ENCODE data around the gene REEP2.

DNA sequence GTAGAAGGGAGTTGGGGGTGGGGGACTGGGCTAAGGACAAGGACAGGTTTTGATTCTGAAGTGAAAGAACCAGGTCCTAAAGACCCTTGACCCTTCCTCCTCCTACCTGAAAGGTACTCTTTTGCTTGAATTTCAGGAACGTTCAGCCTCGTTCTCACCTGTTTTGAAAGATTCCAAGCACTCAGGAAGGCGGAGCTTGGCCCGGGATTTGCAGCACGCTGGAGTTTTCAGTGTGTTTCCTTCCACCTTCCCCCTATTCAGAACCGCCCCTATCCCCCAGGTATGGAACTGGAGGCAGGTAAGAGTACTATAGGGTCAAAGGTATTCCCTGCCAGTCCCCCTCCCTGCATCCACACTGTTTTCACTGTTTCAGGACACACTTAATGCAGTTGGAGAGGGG is 33.5 kb downstream of the REEP2 start:
- TF ChIP-seq EZH2 (IDR thresholded peaks at IDR 0.05; ENCODE audit: low read depth, unreplicated experiment) (no peak), CREB1 (CRISPR knock-in tag; IDR thresholded peaks at IDR 0.05; ENCODE audit: low read depth) (no peak), EZH2phosphoT487 (IDR thresholded peaks at IDR 0.05; ENCODE audit: unreplicated experiment) (no peak)
- TF ChIP-seq, protein P1, sequence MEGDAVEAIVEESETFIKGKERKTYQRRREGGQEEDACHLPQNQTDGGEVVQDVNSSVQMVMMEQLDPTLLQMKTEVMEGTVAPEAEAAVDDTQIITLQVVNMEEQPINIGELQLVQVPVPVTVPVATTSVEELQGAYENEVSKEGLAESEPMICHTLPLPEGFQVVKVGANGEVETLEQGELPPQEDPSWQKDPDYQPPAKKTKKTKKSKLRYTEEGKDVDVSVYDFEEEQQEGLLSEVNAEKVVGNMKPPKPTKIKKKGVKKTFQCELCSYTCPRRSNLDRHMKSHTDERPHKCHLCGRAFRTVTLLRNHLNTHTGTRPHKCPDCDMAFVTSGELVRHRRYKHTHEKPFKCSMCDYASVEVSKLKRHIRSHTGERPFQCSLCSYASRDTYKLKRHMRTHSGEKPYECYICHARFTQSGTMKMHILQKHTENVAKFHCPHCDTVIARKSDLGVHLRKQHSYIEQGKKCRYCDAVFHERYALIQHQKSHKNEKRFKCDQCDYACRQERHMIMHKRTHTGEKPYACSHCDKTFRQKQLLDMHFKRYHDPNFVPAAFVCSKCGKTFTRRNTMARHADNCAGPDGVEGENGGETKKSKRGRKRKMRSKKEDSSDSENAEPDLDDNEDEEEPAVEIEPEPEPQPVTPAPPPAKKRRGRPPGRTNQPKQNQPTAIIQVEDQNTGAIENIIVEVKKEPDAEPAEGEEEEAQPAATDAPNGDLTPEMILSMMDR (conservative IDR thresholded peaks at IDR 0.05; ENCODE audit: low read depth in 2 of 2) = no peak
- TF ChIP-seq, protein P2, sequence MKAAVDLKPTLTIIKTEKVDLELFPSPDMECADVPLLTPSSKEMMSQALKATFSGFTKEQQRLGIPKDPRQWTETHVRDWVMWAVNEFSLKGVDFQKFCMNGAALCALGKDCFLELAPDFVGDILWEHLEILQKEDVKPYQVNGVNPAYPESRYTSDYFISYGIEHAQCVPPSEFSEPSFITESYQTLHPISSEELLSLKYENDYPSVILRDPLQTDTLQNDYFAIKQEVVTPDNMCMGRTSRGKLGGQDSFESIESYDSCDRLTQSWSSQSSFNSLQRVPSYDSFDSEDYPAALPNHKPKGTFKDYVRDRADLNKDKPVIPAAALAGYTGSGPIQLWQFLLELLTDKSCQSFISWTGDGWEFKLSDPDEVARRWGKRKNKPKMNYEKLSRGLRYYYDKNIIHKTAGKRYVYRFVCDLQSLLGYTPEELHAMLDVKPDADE (IDR thresholded peaks at IDR 0.05) = no peak
- TF ChIP-seq, protein P3, sequence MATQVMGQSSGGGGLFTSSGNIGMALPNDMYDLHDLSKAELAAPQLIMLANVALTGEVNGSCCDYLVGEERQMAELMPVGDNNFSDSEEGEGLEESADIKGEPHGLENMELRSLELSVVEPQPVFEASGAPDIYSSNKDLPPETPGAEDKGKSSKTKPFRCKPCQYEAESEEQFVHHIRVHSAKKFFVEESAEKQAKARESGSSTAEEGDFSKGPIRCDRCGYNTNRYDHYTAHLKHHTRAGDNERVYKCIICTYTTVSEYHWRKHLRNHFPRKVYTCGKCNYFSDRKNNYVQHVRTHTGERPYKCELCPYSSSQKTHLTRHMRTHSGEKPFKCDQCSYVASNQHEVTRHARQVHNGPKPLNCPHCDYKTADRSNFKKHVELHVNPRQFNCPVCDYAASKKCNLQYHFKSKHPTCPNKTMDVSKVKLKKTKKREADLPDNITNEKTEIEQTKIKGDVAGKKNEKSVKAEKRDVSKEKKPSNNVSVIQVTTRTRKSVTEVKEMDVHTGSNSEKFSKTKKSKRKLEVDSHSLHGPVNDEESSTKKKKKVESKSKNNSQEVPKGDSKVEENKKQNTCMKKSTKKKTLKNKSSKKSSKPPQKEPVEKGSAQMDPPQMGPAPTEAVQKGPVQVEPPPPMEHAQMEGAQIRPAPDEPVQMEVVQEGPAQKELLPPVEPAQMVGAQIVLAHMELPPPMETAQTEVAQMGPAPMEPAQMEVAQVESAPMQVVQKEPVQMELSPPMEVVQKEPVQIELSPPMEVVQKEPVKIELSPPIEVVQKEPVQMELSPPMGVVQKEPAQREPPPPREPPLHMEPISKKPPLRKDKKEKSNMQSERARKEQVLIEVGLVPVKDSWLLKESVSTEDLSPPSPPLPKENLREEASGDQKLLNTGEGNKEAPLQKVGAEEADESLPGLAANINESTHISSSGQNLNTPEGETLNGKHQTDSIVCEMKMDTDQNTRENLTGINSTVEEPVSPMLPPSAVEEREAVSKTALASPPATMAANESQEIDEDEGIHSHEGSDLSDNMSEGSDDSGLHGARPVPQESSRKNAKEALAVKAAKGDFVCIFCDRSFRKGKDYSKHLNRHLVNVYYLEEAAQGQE (IDR thresholded peaks at IDR 0.05; ENCODE audit: unreplicated experiment) = no peak

Data from GM23338 (cell line).